Transverse colon (tissue), 4 donors: ENCODE measurements around the gene AFTPH.

Experiments
- EP300 ChIP-seq: sonication (generic); formaldehyde crosslinking; IDR thresholded peaks from one replicate; pipeline ENCODE4 v1.6.1; 2017; ENCODE audit warnings: antibody characterized with exemption, low read depth
- POLR2A ChIP-seq: fragments of 450-650 bp; IDR thresholded peaks from one replicate; pipeline ENCODE4 v1.6.1; 2016; ENCODE audit warnings: antibody characterized with exemption, mild to moderate bottlenecking, moderate library complexity
- POLR2AphosphoS5 ChIP-seq, 3 donors: sonication (generic); formaldehyde crosslinking; IDR thresholded peaks; one replicate each; pipeline ENCODE4 v1.6.1; 2016; ENCODE audit warnings: antibody characterized with exemption in 3 of 3
- TF ChIP-seq, protein P1 (sequence below), 5 experiments: fragments of 200-600 bp in 3 of 5; fragments of 450-650 bp in 2 of 5; sonication (generic) in 3 of 5; IDR thresholded peaks; 1 replicate in 2 of 5; 2 replicates in 3 of 5; pipeline ENCODE4 v1.5.1; 2016 to 2017; ENCODE audit warnings: antibody characterized with exemption in 5 of 5, inconsistent platforms in 3 of 5, mild to moderate bottlenecking in 2 of 5, moderate library complexity in 1 of 5

DNA sequence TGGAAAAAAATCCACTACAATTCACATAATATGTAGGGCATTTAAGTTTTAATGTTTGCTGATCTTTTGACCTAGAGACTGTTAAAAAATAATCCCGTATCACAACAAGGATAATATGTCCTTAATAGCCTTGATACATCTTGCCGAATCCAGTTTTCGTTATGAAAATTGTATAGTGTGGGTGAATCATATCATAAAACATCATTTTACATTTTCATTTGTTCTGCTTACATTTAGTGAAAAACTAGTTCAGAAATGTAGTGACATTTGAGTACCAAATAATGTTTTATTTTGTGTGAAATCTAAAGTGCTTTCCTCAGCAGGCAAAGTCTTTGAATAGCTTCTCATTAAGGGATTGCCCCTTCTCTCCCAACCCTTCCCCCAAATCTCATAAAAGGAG lies 1.9 kb downstream of the AFTPH start:
- TF ChIP-seq, protein P1, sequence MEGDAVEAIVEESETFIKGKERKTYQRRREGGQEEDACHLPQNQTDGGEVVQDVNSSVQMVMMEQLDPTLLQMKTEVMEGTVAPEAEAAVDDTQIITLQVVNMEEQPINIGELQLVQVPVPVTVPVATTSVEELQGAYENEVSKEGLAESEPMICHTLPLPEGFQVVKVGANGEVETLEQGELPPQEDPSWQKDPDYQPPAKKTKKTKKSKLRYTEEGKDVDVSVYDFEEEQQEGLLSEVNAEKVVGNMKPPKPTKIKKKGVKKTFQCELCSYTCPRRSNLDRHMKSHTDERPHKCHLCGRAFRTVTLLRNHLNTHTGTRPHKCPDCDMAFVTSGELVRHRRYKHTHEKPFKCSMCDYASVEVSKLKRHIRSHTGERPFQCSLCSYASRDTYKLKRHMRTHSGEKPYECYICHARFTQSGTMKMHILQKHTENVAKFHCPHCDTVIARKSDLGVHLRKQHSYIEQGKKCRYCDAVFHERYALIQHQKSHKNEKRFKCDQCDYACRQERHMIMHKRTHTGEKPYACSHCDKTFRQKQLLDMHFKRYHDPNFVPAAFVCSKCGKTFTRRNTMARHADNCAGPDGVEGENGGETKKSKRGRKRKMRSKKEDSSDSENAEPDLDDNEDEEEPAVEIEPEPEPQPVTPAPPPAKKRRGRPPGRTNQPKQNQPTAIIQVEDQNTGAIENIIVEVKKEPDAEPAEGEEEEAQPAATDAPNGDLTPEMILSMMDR (IDR thresholded peaks at IDR 0.05), result no peak
- no peak for TF ChIP-seq POLR2A
- no peak for TF ChIP-seq POLR2AphosphoS5 (IDR thresholded peaks at IDR 0.05)
- no peak for TF ChIP-seq EP300
